Measurements from ENCODE around the gene DBN1.

Gene DBN1

GRCh38 chr5:177409043-177409801, 64.2 kb downstream of the DBN1 start, which contains the start of gene F12:
F12 (minus strand) TSS chr5:177409564; CDS start chr5:177409527, 37 bp downstream.
- in situ Hi-C loops (cut with MboI; ENCODE audit: low sequenced_read_pairs), result no loop called here
- DNase-seq (ENCODE audit: low spot score in 2 of 2), result no peak
- no peaks in the 10 kb centered on the region for H3K9me3 ChIP-seq
- H3K4me1 ChIP-seq, result peaks cover 4% of the 10 kb centered on the region
- no peaks in the 10 kb centered on the region for H3K27me3 ChIP-seq (ENCODE audit: low read depth)
- no peaks in the 10 kb centered on the region for H3K36me3 ChIP-seq (replicated peaks)
- no peak within 1 kb of the TSS for H3K4me3 ChIP-seq

All from HAP-1 (cell line).